ENCODE results near the gene ANKRD27. TPM values are rescaled to one million over a fixed set of nuclear protein-coding genes. Genes with fewer than 3 reads are reported as not detected.

Gene ANKRD27
- polyA plus RNA-seq, 1 donor from 2014 or later: 24.6 TPM

GRCh38 chr19:32671883-32672593, 2.9 kb downstream of the ANKRD27 start:
- no peaks in the 10 kb centered on the region for H4K20me1 ChIP-seq (ENCODE audit: insufficient read depth)
- no peaks in the 10 kb centered on the region for H3F3A ChIP-seq (ENCODE audit: insufficient read depth, low read length, poor library complexity, severe bottlenecking)
- H3K36me3 ChIP-seq (ENCODE audit: insufficient read depth, low read length): no peaks in the 10 kb centered on the region
- peaks cover 18% of the 10 kb centered on the region for H3K27me3 ChIP-seq (ENCODE audit: insufficient read depth, low read depth, low read length)
- no peak for TF ChIP-seq EZH2 (IDR thresholded peaks at IDR 0.05; ENCODE audit: borderline replicate concordance, insufficient read depth, low read length, poor library complexity, severe bottlenecking)
- no peak for TF ChIP-seq EP300 (conservative IDR thresholded peaks at IDR 0.05; ENCODE audit: poor library complexity, severe bottlenecking)
- TF ChIP-seq SMC3 (conservative IDR thresholded peaks at IDR 0.05; ENCODE audit: poor library complexity): no peak
- TF ChIP-seq POLR2AphosphoS5 (IDR thresholded peaks at IDR 0.05): no peak
- H2AFZ ChIP-seq (ENCODE audit: low read depth, low read length): no peak overlapping the region
- no peak overlapping the region for H3K4me3 ChIP-seq (ENCODE audit: low read length)
- H3K9me3 ChIP-seq (ENCODE audit: low read length): no peaks in the 10 kb centered on the region
- H3K9ac ChIP-seq (ENCODE audit: low read length): no peak overlapping the region
- no peak overlapping the region for H3K4me2 ChIP-seq (ENCODE audit: low read length)
- no peak overlapping the region for H3K27ac ChIP-seq (ENCODE audit: low read length)
- peaks cover 20% of the 10 kb centered on the region for H3K79me2 ChIP-seq (replicated peaks; ENCODE audit: insufficient read depth, low read length)
- no peaks in the 10 kb centered on the region for H3K9me2 ChIP-seq (ENCODE audit: insufficient read depth, low read length)

GRCh38 chr19:32669310-32669709, 5.7 kb downstream of the ANKRD27 start:
- Histone ChIP-seq H3K27me3 (ENCODE audit: insufficient read depth, low read depth, low read length) (no peaks in the 10 kb centered on the region), H3K9me2 (ENCODE audit: insufficient read depth, low read length) (no peaks in the 10 kb centered on the region)
- no peak for TF ChIP-seq REST (IDR thresholded peaks at IDR 0.05; ENCODE audit: borderline replicate concordance)
- no peak for TF ChIP-seq EP300 (conservative IDR thresholded peaks at IDR 0.05; ENCODE audit: poor library complexity, severe bottlenecking)

GRCh38 chr19:32666084-32666483, 8.9 kb downstream of the ANKRD27 start:
- no peaks in the 10 kb centered on the region for H3K27me3 ChIP-seq (ENCODE audit: insufficient read depth, low read depth, low read length)
- no peak overlapping the region for H3K9ac ChIP-seq (ENCODE audit: low read length)
- no peaks in the 10 kb centered on the region for H3K9me3 ChIP-seq (ENCODE audit: low read length)
- H3K79me2 ChIP-seq (replicated peaks; ENCODE audit: insufficient read depth, low read length): peaks cover 9% of the 10 kb centered on the region
- H3K4me3 ChIP-seq (ENCODE audit: low read length): no peak overlapping the region
- no peak overlapping the region for H3K4me2 ChIP-seq (ENCODE audit: low read length)
- no peak overlapping the region for H3K27ac ChIP-seq (ENCODE audit: low read length)
- no peaks in the 10 kb centered on the region for H3F3A ChIP-seq (ENCODE audit: insufficient read depth, low read length, poor library complexity, severe bottlenecking)
- no peaks in the 10 kb centered on the region for H3K9me2 ChIP-seq (ENCODE audit: insufficient read depth, low read length)
- no peaks in the 10 kb centered on the region for H3K36me3 ChIP-seq (ENCODE audit: insufficient read depth, low read length)
- no peaks in the 10 kb centered on the region for H4K20me1 ChIP-seq (ENCODE audit: insufficient read depth)
- TF ChIP-seq EP300 (conservative IDR thresholded peaks at IDR 0.05; ENCODE audit: poor library complexity, severe bottlenecking): no peak
- no peak overlapping the region for H2AFZ ChIP-seq (ENCODE audit: low read depth, low read length)

More at GRCh38 chr19:32669310-32669709, 5.7 kb downstream of the ANKRD27 start:
- Histone ChIP-seq H3K9me3 (ENCODE audit: low read length) (no peaks in the 10 kb centered on the region), H3K9ac (ENCODE audit: low read length) (no peak overlapping the region), H3F3A (ENCODE audit: insufficient read depth, low read length, poor library complexity, severe bottlenecking) (no peaks in the 10 kb centered on the region), H3K27ac (ENCODE audit: low read length) (no peak overlapping the region), H3K36me3 (ENCODE audit: insufficient read depth, low read length) (no peaks in the 10 kb centered on the region), H3K4me3 (ENCODE audit: low read length) (no peak overlapping the region), H3K4me2 (ENCODE audit: low read length) (no peak overlapping the region), H4K20me1 (ENCODE audit: insufficient read depth) (no peaks in the 10 kb centered on the region), H3K79me2 (replicated peaks; ENCODE audit: insufficient read depth, low read length) (peaks cover 21% of the 10 kb centered on the region), H2AFZ (ENCODE audit: low read depth, low read length) (no peak overlapping the region)

All from neural cell (in vitro differentiated cells).